NCI-H82 (cell line): ENCODE measurements around the gene PTPN3.

Source experiments
- DNase-seq: peaks from one replicate; lab custom pipeline; 2025; lab: John Stamatoyannopoulos, UW

Gene PTPN3

DNA sequence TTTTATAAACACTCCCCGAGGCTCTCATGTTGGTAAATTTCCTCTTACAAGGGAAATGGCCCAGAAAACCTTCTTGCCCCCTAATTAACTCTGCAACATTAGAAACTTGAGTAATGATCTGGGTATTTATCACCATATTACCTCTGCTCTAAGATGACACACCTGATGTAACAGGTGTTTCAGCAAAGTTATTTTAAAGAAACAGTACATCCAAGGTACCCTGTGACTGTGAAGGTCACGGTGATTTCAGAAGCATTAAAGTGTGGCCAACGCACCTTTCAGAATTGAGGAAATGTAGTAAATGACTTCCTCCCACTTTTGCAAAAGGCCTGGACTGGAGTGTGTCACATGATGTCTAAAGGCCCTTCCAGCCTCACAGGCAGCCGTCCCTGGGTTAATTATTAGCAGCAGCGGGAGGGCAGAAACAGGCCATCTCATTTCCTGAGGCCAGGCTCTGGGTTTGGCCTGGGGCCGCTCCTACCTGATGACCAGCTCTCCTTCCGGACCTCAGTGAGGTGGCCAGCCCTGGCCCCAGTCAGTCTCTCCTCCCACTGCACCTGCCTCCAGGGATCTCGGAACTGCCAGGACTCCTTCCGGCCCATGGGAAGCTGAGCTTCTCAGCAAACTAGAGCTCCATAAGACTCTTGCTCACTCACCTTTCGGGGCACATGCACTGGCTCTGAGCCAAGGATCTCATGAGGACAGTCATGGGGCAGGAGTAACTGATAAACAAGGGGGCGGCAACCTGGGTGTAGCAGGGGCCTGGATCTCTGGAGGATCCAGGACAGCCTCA, 20.7 kb downstream of the PTPN3 start:
- no peak for DNase-seq

DNA sequence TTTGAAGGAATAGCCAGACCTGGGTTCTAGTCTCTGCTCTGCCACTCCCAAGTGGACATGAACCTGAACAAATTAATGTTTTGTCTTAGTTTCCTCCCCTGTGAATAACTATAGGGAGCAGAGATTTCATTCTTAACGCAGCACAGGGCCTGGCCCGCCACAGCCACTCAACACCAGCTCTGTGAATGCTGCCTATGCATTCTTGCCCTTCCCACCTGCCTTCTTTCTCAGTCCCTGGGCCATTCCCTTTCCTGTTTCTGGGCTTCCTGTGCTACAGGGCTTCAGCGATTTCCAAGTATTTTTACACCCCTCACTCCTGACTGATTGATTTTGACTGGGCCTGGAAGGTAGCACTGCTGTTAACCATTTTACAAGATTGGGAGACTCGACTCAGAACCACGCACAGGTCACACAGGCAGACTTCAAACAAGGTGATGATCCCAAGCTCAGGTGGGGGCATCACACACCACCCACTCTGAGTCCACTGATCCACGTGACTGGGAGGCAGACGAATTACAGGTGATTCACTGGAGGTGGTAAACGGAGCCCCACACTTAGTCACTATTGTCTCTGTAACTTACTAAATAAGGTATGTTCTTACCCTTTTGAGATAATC, 21.4 kb downstream of the PTPN3 start:
- no peak for DNase-seq

DNA sequence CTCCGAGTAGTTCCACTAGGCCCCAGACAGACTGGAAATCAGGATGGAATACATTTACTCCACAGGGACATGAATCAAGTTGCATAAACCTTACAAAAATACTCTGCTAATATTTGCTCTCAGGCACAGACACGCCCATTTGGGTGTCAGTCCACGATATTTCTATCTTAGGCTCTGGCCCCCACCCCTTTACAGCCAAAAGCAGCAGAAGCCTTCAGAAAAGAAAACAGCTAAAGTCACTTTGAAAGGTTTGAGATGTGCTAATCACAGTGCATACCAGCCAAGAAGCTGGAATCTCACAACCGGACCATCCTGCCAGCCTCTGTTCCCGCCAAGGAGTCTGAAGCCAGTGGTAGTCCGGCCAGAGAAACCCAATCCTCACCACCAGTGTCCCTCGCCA, 22.6 kb downstream of the PTPN3 start:
- no peak for DNase-seq

DNA sequence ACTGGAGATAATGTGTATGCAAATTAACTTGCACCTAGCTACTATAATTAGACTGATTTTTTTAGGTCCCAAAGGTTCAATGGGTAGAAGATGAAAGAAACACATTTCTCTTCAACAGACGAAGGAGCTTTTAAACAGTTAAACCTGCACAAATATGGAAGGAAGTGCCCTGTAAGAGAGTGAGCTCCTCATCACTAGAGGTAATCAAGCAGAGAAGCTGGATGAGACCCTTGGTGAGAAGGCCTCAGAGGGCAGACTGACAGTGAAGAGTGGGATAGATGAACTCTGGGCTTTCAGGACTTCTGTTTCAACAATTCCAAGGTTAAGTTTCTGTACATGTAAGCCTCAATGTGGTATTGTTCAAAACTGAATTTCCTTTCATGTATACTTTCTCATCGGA, 23.2 kb downstream of the PTPN3 start:
- no peak for DNase-seq

DNA sequence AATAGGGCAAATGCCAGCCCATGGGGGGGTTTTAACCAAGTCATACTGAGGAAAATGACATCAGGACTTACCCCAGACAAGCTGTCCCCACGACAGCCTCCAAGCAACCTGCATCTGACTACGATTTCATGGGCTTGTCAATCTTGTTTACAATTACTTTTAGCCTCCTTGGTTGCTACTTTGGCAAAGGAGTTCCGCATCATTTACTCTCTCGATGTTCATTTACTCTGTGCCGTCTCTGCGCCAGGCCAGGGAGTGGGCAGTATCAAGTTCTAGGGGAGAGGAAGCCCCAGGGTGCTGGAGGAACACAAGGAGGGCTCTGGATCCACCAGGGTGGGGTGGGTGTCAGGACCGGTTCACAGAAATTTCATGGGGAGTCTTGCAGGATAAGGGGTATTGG, 23.9 kb downstream of the PTPN3 start:
- DNase-seq, result no peak

DNA sequence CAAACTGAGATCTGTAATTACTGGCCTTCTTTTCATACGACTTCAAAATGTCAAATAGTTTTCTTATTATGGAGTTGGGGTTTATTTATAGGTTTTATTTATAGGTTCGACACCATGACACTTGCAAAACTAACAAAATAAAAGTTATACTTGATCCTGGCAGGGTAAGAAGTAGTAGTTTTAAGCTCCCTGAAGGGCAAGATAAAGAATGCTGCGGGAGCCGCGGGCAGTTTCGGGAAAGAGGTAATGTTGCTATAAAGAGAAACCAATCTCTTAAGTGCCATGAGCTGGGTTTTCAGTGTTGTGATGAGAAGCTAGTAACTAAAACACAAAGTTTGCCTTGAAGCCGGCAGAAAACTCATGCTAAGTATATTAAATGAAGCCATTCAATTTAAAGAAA, 24.8 kb downstream of the PTPN3 start:
- DNase-seq, result no peak

DNA sequence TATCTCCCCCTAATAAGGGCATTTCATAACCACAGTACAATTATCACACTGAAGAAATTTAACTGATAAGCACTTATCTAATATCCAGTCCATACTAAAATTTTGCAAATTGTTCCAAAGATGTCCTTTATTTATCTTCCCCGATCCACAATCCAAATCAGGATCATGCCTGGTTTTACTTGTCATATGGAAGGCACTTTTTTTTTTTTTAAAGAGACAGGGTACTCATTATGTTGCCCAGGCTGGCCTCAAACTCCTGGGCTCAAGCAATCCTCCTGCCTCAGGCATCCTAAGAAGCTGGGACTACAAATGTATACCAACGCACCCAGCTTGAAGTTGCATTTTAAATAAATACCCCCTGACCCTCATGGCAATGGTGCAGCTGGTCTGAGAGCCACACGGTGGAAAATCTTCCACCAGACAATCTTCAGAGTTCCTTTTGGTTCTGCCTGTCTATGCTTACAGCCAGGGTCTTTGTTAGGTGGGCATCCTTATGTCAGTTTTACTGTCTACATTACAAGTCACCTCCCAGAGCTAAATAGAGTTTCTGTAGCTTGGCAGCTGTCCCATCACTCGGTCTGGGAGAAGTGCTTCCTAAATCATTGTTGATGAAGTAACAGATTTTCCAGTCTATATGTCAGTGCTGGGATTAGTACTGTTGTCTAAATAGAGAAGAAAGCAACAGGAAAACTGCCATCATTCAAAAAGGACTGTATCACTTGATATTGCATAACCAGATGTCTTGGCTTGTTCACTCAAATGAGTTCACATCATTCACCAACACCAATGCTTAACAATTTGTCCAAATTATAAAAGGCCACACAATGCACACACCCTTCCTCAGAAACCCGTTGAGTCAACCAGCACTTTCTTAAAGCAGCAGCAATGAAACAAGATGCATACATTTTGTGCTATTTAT, 26.4 kb downstream of the PTPN3 start:
- DNase-seq, result no peak

DNA sequence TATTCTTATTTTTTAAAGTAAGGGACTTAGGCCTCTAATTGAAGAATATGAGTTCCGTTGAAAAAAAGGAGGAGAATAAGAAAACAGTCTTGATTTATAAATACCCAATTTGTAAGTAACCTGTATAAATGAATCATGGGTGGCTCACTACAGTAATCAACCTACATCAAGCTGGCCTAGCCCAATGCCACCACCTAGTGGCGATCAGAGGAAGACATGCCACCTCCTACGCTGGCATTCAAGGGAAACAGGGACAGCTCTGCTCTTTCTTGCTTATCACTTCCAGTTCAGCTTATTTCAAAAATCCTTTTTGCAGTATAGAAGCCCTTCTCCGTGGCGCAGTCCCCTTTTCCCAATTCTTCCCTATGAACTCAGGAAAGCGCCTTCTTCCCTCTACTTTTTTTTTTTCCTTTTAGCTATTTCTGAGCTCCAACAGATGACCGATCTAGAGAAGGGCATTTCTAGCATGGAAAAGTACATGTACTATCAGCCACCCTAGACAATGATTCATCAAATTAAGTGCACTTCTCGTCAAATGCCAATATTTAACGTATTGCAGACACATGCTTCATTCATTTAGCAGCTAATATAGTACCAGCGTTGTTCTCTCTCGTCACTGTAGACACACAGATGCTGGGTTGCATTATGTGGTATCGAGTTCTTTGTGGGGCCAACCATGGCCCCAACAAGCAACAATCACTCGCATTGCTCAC, 28.3 kb downstream of the PTPN3 start:
- peak; percentile 80 for DNase-seq

DNA sequence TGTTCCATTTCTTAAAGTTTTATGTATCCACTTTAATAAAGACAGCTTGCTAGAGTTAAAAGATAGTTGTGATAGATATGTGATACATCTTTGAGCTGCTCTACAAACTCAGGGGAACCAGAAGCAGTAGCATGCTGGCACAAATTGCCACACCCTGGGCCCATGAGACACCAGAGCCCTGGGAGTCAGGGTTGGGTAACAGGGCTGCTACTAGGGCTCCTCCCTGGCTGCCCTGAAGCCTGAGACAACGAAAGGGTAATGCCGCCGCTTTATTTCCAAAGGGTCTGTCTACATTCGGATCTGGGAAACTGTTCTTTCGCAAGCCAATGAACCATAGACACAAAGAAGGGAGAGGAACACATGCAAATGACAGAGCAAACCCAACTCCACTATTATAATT, 29.2 kb downstream of the PTPN3 start:
- DNase-seq, result no peak

DNA sequence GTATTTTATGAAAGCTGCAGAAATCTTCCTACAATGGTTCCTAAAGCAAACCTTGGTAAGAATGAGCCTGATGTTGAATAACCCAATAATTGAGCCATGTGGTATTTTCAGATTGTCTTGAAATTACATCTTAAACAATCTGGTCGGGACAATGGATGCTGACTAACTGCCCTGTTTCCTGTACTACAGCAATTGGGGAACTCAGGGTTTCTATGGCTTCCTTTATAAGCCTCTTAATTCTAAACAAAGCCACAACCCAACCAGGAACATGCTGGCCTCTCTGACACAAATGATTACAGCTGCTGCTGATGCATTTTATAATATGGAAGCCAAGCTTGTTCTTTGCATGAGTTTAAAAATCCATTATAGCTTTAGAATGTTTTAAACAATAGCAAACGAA, 30.2 kb downstream of the PTPN3 start:
- peak; percentile 55 for DNase-seq

DNA sequence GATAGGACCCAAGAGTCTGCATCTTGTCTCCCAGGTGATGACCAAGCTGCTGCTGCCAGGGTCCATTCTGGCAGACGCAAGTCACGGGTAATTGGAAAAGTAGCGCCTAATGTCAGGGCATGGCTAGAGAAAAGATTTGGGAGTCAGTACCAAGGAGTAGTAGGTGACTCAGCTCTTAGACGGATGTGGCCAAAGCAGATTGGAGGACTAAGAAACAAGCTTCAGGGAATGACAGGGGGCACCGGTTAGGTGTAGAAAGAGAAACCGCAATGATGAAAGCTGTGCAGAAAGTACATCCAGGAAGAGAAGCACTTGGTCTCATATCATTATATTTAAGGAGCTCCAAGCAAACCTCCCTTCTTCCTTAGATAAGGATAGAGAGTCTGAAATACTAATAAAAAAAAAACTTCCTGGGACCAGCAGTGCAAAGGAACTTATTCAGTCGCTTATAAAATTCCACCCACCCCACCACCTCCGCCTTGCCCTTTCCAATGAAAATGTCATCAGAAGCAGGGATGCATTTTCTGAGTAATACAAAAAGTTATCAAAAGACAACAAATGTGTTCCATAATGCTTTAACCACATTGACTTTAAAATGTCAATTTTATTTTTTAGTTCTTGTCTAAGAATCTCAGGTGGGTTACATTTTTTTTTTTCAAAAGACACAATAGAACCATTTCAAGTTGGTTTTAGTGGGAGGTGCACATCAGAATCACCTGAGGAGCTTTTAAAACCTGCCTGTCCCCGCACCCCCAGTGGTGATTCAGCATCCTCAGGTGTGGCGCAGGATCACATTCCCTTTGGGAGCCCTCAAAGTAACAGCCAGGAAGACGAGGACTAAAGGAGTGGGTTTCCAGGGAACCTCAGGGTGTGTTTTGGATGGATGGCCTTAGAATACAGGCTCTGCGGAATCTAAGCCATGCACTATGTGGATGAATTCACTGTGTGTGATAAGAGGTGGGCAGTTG, 31.2 kb downstream of the PTPN3 start:
- DNase-seq, result no peak

DNA sequence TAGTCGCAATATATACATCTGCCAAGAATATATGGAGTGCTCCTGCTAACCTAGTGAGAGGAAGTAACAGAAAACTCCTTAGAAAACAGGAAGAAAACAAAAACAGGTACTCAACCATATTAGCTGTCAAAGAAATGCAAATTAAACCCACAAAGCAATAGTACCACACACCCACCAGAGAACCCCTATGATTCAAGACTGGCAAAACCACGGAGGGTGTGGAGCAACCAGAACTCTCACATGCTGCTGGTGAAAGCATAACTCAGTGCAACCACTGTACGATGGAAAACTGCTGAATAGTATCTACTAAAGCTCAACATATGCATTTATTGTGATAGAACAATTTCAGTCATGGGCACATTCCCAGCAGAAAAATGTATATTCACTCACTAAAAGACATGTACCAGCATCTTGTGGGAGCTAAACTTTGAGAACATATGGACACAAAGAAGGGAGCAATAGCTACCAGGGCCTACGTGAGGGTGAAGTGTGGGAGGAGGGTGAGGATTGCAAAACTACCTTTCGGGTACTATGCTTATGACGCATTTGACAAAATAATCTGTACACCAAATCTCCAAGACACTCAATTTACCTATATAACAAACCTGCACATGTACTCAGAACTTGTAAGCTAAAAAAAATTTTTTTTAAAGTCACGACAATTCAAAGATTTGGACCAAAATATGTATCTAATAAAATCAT, 34.0 kb downstream of the PTPN3 start:
- no peak for DNase-seq

DNA sequence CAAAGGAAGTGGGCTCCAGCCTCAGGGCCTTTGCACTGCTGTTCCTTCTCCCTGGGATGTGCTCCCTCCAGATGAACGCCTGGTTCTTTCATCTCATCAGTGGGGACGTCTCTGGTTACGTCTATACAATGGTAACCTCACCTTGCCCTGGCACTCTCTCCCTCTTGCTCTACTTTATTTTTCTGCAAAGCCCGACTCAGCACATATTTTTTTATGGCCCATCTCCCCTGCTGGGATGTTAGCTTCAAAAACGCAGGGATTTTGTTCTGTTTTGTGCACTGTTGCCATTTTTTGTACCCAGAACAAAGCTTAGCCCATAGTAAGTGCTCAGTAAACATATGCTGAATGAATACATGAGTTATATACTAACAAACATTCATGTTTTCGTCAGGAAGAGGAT, 37.5 kb downstream of the PTPN3 start:
- DNase-seq, result no peak

DNA sequence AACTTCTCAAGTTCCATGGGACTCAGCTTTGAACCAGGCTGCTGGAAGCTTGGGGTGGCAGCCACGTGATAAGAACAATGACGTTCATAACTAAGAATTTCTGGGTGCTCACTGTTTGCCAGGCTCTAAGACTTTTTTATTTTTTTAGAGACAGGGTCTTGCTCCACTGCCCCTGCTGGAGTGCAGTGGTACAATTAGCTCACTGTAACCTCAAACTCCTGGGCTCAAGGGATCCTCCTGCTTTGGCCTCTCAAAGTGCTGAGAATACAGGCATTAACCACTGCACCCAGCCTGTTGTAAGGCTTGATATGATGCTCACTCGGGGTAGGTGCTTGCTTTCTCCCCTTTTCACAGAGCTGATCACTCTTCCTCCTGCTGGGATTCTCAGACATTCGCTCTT, 38.7 kb downstream of the PTPN3 start:
- no peak for DNase-seq

DNA sequence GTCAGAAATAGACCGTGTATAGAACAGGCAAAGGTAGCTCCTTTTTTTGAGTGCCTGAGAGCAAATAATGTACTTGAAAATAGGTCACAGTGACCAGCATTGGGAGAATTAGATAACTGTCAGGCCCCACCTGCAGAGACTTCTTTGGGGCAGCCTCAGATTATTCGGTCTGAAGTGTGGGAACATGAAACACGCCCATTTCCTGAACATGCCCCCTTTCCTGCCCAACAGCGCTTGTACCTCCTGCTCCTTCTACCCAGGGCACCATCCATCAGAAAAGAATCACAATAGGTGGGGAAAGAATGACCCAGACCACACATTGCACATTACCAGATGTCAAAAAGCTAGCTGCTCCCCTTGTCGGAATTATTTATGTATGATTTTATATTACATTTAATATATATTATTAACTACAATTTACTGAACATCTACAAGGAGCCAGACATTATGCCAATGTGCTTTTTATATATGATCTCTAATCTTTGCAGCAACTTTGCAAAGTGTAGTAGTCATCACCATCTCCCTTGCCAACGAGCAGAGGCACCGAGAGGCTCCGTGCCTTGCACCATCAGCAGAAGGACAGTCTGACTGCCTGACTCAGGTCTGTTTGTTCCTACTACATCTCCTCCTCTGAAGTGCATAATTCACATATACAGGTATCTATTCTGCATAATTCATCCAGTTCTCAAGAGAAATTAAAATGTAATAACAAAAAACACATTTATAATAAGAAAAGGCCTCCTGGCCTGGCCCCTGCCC, 39.5 kb downstream of the PTPN3 start:
- no peak for DNase-seq

DNA sequence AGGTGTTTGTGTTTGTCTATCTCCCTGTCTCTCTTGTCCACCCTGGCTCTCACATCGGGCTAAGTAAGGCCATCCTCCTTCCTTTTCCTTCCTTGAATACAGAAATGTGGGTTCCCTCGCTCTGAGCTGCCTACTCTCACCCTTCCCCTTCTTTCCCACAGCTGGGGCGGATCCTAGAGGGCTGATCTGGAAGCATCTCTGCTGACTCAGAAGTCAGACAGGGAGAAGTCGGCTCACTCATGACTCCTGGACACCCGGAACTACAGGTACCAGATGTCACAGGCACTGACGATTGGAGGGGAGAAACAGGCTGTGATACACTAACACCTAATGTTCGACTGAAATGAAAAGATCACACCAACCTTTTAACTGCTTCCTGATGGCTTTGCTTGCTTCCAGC, 41.3 kb downstream of the PTPN3 start:
- DNase-seq, result no peak

DNA sequence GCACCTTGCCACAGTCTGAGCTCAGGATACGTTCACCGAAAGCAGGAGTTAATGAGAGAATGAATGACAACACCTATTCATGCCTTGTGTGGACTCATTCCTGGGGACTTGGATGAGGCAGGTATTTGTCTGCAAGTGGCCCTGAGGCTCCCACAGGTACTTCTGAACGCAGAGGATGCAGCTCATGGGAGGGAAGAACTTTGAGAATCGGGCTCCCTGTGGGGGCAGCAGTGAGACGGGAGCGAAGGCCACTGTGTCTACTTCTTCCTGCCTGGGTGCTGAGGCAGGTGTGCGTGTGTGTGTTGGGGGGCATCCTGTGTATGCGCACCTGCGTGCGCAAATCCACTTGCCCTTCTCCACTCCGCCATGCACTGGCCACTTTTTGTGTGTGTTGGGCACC, 42.2 kb downstream of the PTPN3 start:
- peak; percentile 17 for DNase-seq

DNA sequence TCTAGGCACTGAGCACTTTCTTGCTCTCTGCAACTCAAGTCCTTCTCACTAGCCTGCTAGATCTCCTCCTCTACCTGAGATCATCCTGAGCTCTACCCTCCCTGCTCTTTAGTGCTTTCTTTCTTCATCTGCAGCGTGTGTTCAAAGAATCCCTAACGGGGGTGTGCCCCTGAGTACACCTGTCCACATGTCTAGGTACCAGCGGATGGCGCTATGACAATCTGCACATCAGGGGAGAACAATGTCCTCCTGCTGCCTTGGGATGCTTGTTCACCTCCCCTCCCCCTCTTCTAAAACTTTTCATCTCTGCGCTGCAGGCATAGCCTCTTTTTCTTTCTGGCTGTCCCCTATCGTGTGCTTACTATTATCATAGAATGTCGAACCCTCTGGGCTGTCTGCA, 42.7 kb downstream of the PTPN3 start:
- DNase-seq, result peak; percentile 15

DNA sequence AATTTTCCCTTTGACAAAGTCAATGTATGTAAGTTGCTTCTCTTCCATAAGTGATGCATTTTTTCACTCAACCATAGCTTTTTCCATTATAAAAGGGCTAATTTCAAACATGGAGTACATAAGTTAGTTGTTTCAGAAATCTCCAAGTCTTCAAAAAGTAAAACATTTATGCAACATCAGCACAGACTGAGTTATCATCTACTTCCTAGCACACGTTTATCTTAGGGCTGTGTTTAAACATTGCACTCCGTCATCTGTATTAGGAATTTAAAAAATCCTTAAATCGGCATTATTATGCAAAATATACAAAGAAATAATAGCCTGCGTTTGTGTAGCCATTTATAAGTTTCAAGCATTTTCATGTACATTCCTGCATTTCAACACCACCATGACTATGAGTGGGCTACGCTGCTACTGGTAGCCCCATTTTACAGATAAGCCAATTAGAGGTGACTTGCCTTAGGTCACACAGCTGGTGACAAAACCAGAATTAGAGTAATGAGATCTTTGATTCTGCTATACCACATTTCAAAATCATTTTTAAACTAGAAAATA, 43.4 kb downstream of the PTPN3 start:
- DNase-seq, result peak; percentile 37
